Measurements from ENCODE around the gene CDPF1. TPM values are rescaled to one million over a fixed set of nuclear protein-coding genes. Genes with fewer than 3 reads are reported as not detected.
"Not testable (repeated sequence)": the region's sequence is repeated elsewhere in the genome, so short reads cannot be mapped to it uniquely, and the experiment has no call there.

CDPF1 gene
- total RNA-seq, 1 experiment from 2014 or later = 6.3 TPM

GRCh38 chr22:46201059-46201757 lies 48.9 kb downstream of the CDPF1 start:
- no TSS peak for BruUV-seq (replicated peaks)
- intact Hi-C loops (cut with micrococcal nuclease) = no loop called here
- no peaks in the 10 kb centered on the region for H3K27me3 Mint-ChIP-seq (ENCODE audit: insufficient read depth, unreplicated experiment)
- no peaks in the 10 kb centered on the region for H3K4me1 Mint-ChIP-seq (ENCODE audit: insufficient read depth, unreplicated experiment)
- no peak for DNase-seq (ENCODE audit: unreplicated experiment)
- CTCF ChIA-PET = interaction anchor here (0.6 to 0.7 kb wide), 2 partner anchors 124 to 339 kb away, joined by 3 read pairs; no protein-coding TSS in a partner anchor
- no peak for TF ChIP-seq CTCF (IDR thresholded peaks at IDR 0.05; ENCODE audit: unreplicated experiment)
- H3K4me3 Mint-ChIP-seq (ENCODE audit: unreplicated experiment) = no peak overlapping the region
- H3K9me3 Mint-ChIP-seq (ENCODE audit: unreplicated experiment) = no peaks in the 10 kb centered on the region
- H3K36me3 Mint-ChIP-seq (ENCODE audit: insufficient read depth, unreplicated experiment) = peaks cover 21% of the 10 kb centered on the region
- POLR2A ChIA-PET = no interaction called here
- no peak overlapping the region for H3K27ac Mint-ChIP-seq (ENCODE audit: low read depth, unreplicated experiment)

- H3K27ac Mint-ChIP-seq (ENCODE audit: low read depth, unreplicated experiment); DNase-seq (ENCODE audit: unreplicated experiment); H3K4me3 Mint-ChIP-seq (ENCODE audit: unreplicated experiment); H3K9me3 Mint-ChIP-seq (ENCODE audit: unreplicated experiment); H3K27me3 Mint-ChIP-seq (ENCODE audit: insufficient read depth, unreplicated experiment); H3K4me1 Mint-ChIP-seq (ENCODE audit: insufficient read depth, unreplicated experiment); intact Hi-C loops (cut with micrococcal nuclease); BruUV-seq (replicated peaks): not testable (repeated sequence)
- ChIA-PET POLR2A (interaction anchor here (1.5 to 1.7 kb wide), 2 partner anchors 23 to 48 kb away, joined by 3 to 7 read pairs; partner anchors contain the start of gene PPARA), CTCF (interaction anchor here (0.6 kb wide), 1 partner anchor 28 kb away, joined by 3 read pairs; no protein-coding TSS in a partner anchor)
- peaks cover 21% of the 10 kb centered on the region for H3K36me3 Mint-ChIP-seq (ENCODE audit: insufficient read depth, unreplicated experiment)
Observed at GRCh38 chr22:46198806-46199205, 51.3 kb downstream of the CDPF1 start.

GRCh38 chr22:46198274-46198673 lies 51.8 kb downstream of the CDPF1 start:
- TF ChIP-seq CTCF (IDR thresholded peaks at IDR 0.05; ENCODE audit: unreplicated experiment) = no peak
- POLR2A ChIA-PET = interaction anchor here (1.5 to 1.7 kb wide), 2 partner anchors 24 to 48 kb away, joined by 3 to 7 read pairs; partner anchors contain the start of gene PPARA
- no peak overlapping the region for H3K27ac Mint-ChIP-seq (ENCODE audit: low read depth, unreplicated experiment)
- no peaks in the 10 kb centered on the region for H3K4me1 Mint-ChIP-seq (ENCODE audit: insufficient read depth, unreplicated experiment)
- CTCF ChIA-PET = no interaction called here
- BruUV-seq (replicated peaks) = no TSS peak
- H3K27me3 Mint-ChIP-seq (ENCODE audit: insufficient read depth, unreplicated experiment) = no peaks in the 10 kb centered on the region
- H3K9me3 Mint-ChIP-seq (ENCODE audit: unreplicated experiment) = no peaks in the 10 kb centered on the region
- no peak overlapping the region for H3K4me3 Mint-ChIP-seq (ENCODE audit: unreplicated experiment)
- intact Hi-C loops (cut with micrococcal nuclease) = no loop called here
- no peak for DNase-seq (ENCODE audit: unreplicated experiment)
- peaks cover 21% of the 10 kb centered on the region for H3K36me3 Mint-ChIP-seq (ENCODE audit: insufficient read depth, unreplicated experiment)

- no peak overlapping the region for H3K4me3 Mint-ChIP-seq (ENCODE audit: unreplicated experiment)
Observed at GRCh38 chr22:46196278-46196677, 53.8 kb downstream of the CDPF1 start.

More at GRCh38 chr22:46196278-46196677, 53.8 kb downstream of the CDPF1 start:
- TF ChIP-seq CTCF (IDR thresholded peaks at IDR 0.05; ENCODE audit: unreplicated experiment) = no peak
- H3K9me3 Mint-ChIP-seq (ENCODE audit: unreplicated experiment) = no peaks in the 10 kb centered on the region
- H3K27ac Mint-ChIP-seq (ENCODE audit: low read depth, unreplicated experiment) = no peak overlapping the region
- no peak for DNase-seq (ENCODE audit: unreplicated experiment)
- CTCF ChIA-PET = no interaction called here
- peaks cover 21% of the 10 kb centered on the region for H3K36me3 Mint-ChIP-seq (ENCODE audit: insufficient read depth, unreplicated experiment)
- no peaks in the 10 kb centered on the region for H3K4me1 Mint-ChIP-seq (ENCODE audit: insufficient read depth, unreplicated experiment)
- H3K27me3 Mint-ChIP-seq (ENCODE audit: insufficient read depth, unreplicated experiment) = no peaks in the 10 kb centered on the region
- intact Hi-C loops (cut with micrococcal nuclease) = no loop called here
- BruUV-seq (replicated peaks) = no TSS peak
- POLR2A ChIA-PET = interaction anchor here (0.6 to 0.7 kb wide), 3 partner anchors 79 to 582 kb away, joined by 3 to 4 read pairs (median 3); no protein-coding TSS in a partner anchor

All from MCF 10A (cell line).